ENCODE measurements around the gene MFAP2.

The MFAP2 gene, protein sequence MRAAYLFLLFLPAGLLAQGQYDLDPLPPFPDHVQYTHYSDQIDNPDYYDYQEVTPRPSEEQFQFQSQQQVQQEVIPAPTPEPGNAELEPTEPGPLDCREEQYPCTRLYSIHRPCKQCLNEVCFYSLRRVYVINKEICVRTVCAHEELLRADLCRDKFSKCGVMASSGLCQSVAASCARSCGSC

DNA sequence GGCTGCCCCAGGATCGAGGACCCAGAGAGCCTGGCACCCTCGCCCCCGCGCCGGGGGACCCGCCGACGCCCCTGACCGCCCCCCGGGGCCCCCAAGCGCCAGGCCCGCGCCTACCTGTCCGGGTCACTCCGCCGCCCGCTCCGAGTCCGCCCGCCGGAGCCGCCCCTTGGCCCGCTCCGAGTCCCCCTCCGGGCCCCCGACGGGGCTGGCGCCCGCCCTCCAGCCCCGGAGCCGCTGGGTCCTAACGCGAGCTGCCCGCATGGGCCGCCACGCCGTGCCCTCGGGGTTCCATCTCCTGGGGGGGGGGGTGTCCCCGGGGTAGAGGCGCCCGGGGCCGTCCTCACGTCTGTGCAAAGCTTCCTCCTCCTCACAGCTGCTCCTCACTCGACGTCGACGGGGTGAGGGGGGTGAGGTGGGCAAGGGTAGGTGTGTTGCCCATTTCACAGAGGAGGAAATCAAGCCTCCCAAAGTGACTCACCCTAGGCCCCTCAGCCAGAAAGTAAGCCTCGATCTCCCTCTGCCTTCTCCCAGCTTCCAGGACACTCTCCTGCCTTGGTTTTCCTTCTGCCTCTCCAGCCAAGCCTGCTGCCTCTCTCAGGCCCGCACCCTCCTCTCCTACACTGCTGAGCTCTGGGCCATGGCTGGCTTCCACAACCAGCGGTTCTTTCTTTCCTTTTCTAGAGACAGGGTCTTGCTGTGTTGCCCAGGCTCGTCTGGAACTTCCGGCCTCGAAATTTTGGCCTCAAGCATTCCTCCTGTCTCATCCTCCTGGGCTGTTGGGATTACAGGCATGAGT is at the start of gene MFAP2:
MFAP2 (minus strand) TSS at position 148 of the 796 bp plus-strand sequence. CDS start 2,347 bp downstream, outside the sequence.
- no peak for DNase-seq (ENCODE audit: low read depth in 2 of 3, low spot score in 2 of 3)

- no peak for DNase-seq (ENCODE audit: low read depth in 2 of 3, low spot score in 2 of 3)
Observed at GRCh38 chr1:17030206-17030605, 49.8 kb upstream of the MFAP2 start.

DNA sequence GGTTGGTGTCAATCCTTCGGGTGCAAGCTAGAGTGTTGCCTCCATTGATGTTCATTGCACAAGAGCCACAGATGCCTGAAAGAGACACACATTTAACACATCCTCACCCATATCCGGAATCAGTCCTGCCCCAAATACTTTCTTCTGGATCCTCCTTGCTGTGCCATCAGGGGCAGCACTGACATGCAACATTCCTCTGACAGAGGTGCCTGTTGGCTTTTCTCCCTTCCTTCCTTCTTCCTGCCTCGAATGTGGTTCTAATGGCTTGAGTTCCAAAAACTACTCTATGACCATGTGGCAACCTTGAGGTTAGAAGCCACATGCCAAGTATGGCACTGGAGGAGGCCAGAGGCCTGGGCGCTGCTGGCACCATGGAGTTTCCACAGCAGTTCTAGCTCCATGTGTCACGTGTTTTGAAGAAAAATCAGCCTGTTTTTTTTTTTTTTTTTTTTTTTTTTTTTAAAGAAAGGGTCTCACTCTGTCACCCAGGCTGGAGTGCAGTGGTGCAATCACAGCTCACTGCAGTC is 48.3 kb upstream of the MFAP2 start:
- no peak for DNase-seq (ENCODE audit: low read depth in 2 of 3, low spot score in 2 of 3)

GRCh38 chr1:17027900-17028299 is 47.5 kb upstream of the MFAP2 start:
- DNase-seq (ENCODE audit: low read depth in 2 of 3, low spot score in 2 of 3): no peak

DNA sequence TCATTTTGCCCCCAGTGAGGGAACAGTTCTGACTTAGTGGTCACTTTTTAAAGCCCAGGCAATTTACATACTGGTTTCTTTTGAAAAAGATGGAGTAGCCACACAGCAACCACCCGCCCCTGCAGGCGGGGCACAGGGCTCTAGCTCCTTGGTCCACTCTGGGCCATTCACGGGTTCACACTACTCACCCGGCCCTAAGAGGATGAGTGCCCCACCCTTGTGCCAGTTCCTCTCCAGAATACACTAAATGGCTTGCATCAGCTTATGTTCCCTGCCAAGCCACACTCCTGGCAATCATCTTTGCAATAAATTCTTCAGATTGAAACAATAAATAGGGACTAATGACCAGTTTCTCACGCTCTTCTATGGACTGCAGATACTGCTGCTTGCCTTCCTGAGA is 47.0 kb upstream of the MFAP2 start:
- no peak for DNase-seq (ENCODE audit: low read depth in 2 of 3, low spot score in 2 of 3)

GRCh38 chr1:17024721-17025120 is 44.3 kb upstream of the MFAP2 start:
- DNase-seq (ENCODE audit: low read depth in 2 of 3, low spot score in 2 of 3): no peak

GRCh38 chr1:17023573-17023972 is 43.2 kb upstream of the MFAP2 start:
- no peak for DNase-seq (ENCODE audit: low read depth in 2 of 3, low spot score in 2 of 3)

DNA sequence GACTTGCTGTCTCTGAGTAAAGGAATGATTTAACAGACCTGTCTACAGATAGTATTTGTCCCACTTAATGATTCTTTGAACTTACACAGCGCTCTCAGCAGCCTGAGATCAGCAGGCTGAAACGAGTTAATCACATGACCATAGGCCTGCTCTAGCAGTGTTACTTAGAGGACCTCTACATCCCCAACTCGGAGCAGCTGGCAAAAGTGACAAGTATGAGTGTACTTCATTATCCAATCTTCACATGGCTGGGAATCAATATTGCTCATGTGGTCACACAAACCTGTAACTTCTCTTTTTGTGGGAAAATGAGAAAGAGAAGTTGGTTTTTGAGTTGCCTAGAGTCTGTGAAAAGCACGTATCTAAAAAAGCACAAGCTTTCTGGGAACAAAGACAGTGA is 42.7 kb upstream of the MFAP2 start:
- no peak for DNase-seq (ENCODE audit: low read depth in 2 of 3, low spot score in 2 of 3)

DNA sequence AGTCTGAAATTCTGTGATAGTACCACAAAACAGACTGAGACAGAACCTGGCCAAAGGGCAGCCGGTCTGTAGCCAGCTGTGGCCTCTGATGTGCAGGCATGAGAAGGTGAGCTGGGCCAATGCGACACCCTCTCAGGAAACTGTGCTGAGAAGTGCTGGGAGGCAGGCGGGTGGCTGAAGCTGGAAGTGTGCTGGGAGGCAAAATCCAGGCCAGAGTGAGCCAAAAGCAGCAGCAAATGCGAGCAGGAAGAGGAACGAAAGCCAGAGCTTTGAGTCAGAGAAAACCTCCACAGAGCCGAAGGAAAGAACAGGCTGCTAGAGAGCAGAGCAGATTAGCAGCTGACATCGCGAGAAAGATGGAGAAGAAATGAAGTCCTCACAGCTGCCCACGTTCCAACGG is 41.5 kb upstream of the MFAP2 start:
- no peak for DNase-seq (ENCODE audit: low read depth in 2 of 3, low spot score in 2 of 3)

DNA sequence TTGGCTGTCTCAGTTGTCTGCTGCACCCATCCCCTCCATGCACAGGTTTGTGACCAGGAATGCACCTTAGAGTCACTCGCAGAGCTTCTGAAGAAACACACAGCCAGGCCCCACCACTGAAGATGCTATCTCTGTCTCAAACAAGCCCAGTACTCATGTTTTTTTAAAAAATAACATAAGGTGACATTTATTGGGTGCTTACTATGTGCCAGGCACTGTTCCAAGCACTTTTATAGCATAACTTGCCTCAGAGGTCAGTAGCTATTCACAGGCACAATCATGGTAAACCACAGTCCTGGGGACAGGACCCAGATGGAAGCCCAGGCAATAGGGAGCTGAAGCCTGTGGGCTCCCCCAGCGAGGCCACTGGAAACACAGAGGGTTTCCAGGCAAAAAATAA is 40.1 kb upstream of the MFAP2 start:
- DNase-seq (ENCODE audit: low read depth in 2 of 3, low spot score in 2 of 3): no peak

- no peak for DNase-seq (ENCODE audit: low read depth in 2 of 3, low spot score in 2 of 3)
Observed at GRCh38 chr1:17018849-17019248, 38.4 kb upstream of the MFAP2 start.

GRCh38 chr1:17017435-17017834 is 37.0 kb upstream of the MFAP2 start:
- no peak for DNase-seq (ENCODE audit: low read depth in 2 of 3, low spot score in 2 of 3)

DNA sequence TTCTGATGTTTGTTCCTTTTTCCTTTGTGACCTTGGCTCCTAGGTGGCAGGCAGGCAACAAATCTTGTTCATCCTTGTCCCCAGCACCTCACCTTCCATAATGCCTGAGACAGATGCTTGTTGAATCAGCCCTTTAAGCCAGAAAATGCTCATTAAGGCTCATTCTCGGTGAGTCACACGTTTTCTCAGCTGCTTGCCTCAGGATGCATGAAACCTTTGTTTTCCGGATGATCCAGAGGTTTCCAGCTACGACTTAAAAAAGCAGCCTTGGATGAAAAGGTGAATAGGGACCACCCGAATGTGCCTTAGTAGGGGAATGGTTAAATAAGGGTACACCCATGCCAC is 35.9 kb upstream of the MFAP2 start:
- DNase-seq (ENCODE audit: low read depth in 2 of 3, low spot score in 2 of 3): no peak

- DNase-seq (ENCODE audit: low read depth in 2 of 3, low spot score in 2 of 3): no peak
Observed at GRCh38 chr1:17014671-17015567, 34.5 kb upstream of the MFAP2 start.

GRCh38 chr1:17013491-17014320 is 33.3 kb upstream of the MFAP2 start:
- no peak for DNase-seq (ENCODE audit: low read depth in 2 of 3, low spot score in 2 of 3)

DNA sequence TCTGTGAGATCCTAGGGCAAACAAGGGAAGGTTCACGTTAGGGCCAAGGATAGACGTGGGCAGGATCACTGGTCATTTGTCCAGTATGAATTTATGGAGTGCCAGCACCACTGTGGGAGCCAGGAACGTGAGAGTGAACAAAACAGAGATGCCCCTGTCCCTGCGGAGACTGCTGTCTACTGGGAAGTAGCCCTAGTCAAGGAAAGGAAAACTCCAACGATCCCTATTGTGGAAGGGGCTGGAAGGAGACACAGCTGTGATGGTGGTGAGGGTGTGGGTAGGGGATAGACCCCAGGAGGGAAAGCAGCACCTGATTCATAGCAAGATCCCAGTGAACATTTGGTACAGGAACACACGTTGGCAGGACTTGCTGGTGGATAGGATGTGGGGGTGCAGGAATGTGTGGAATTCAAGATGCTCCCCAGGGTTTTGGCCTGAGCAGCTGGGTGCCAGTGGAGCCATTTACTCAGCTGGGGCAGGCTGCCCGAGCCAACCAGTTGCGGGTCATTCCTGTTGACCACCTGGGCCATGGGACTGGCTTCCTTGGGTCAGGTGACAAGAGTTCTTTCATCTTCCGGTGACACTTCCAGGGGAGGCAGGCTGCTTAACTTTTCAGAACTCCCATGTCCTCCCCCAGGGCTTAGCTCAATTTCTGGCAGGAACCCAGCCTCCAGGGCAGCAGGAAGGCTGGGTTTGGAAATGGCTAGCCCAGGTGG is 32.5 kb upstream of the MFAP2 start:
- DNase-seq (ENCODE audit: low read depth in 2 of 3, low spot score in 2 of 3): no peak

DNA sequence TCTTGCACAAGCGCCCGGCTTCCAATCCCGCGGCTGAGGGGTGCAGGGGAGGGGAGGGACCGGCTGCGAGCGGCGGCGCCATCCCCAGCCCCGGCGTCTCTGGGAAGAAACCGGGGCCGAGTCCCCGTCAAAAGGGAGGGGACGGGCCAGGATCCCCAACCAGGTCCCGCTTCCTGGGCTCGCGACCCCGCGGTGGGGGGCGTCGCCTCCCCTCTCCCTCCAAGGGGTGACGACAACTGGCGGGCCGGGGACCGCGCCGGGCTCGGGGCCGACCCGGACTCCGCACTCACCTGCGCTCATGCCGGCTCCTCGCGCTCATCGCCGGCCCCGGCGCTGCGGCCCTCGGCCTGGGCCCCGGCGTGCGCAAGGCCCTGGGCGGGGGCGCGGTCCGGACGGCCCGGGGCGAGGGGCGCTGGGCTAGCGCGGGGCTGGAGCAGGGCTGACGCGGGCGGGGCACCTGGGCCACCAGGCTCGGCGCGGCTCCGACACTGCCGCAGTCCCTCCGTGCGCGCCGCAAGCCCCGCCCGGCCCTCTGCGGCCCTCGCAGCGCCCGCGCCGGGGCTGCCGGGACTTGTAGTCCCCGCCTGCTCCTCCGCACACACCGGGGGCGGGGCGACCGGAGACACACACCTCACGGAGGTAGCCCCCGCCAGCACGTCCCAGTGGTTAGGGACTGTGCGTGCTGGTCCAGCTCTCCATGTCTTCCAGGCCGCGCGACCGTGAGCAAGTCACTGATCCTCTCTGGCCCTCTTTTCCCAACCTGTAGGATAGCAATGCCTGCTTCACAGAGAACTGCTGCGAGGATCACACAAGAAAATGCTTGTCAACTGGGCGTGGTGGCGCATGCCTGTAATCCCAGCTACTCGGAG is 31.3 kb upstream of the MFAP2 start, which contains the start of gene ATP13A2:
ATP13A2 (minus strand) TSS at position 490 of the 869 bp plus-strand sequence; CDS start at position 300, 190 bp downstream.
- DNase-seq (ENCODE audit: low read depth in 2 of 3, low spot score in 2 of 3): peak; percentile 53 to 75 (median 60)

DNA sequence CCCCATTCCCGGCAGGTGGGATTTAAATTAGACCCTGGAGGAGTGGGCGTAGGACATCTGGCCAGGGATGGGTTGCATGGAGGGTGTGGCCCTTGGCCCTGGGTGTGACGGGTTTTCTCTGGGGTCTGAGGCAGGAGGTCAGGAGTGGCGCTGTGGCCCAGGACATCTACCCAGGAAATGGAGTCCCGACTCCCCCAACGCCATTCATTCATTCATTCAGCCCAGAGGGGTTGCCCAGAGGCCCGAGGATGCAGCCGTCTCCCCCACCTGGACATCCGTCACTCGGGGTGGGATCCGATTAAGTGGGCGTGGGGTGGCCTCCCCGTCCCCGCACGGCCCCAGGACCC is 30.6 kb upstream of the MFAP2 start:
- DNase-seq (ENCODE audit: low read depth in 2 of 3, low spot score in 2 of 3): no peak

GRCh38 chr1:17009706-17010105 is 29.3 kb upstream of the MFAP2 start:
- no peak for DNase-seq (ENCODE audit: low read depth in 2 of 3, low spot score in 2 of 3)

All from activated CD8-positive, alpha-beta memory T cell treated with anti-CD3 and anti-CD28 coated beads for 48 hours (primary cell).